SU-DHL-6 (cell line): ENCODE data around the gene FAM89A.
"Not testable (repeated sequence)": the region's sequence is repeated elsewhere in the genome, so short reads cannot be mapped to it uniquely, and the experiment has no call there.

Experiments used
- H2AFZ ChIP-seq: fragments of 200-600 bp; sonication (generic); 2 replicates; pipeline ENCODE4 v1.6.1; 2014; ENCODE audit warnings: low read depth, mild to moderate bottlenecking, moderate library complexity, mixed read lengths, antibody characterized with exemption, low read length; ENCODE audit not compliant: severe bottlenecking
- H3F3A ChIP-seq: fragments of 200-600 bp; shearing (Covaris generic); 2 replicates; pipeline ENCODE4 v1.6.0; 2016; ENCODE audit warnings: antibody characterized with exemption, mild to moderate bottlenecking; ENCODE audit not compliant: insufficient read depth
- H3K27ac ChIP-seq: fragments of 200-600 bp; sonication (generic); 2 replicates; pipeline ENCODE4 v1.5.1; 2016; ENCODE audit warnings: low read depth, mild to moderate bottlenecking, low read length, moderate library complexity, mixed read lengths
- H3K27me3 ChIP-seq: fragments of 200-600 bp; sonication (generic), shearing (Covaris generic); 2 replicates; pipeline ENCODE4 v1.6.0; 2014; ENCODE audit warnings: mild to moderate bottlenecking, low read length
- H3K36me3 ChIP-seq: fragments of 200-600 bp; sonication (generic); 2 replicates; pipeline ENCODE4 v1.6.1; 2014; ENCODE audit warnings: mild to moderate bottlenecking, low read length, mixed read lengths
- H3K4me2 ChIP-seq: fragments of 300-600, 200-600 bp; shearing (Covaris generic), sonication (generic); 2 replicates; pipeline ENCODE4 v1.6.0; 2014; ENCODE audit warnings: low read length, low read depth, mild to moderate bottlenecking; ENCODE audit not compliant: poor library complexity, severe bottlenecking
- H3K4me3 ChIP-seq: fragments of 200-600 bp; sonication (generic); 2 replicates; pipeline ENCODE4 v1.5.1; 2014; ENCODE audit warnings: antibody characterized with exemption, low read length, mild to moderate bottlenecking, mixed read lengths; ENCODE audit not compliant: insufficient read depth, poor library complexity, severe bottlenecking
- H3K79me2 ChIP-seq: fragments of 200-600 bp; sonication (generic); 2 replicates; pipeline ENCODE4 v1.6.1; 2014; ENCODE audit warnings: mild to moderate bottlenecking, low read length, moderate library complexity; ENCODE audit not compliant: insufficient read depth
- H3K9ac ChIP-seq: fragments of 200-600 bp; sonication (generic); 2 replicates; pipeline ENCODE4 v1.7.0; 2014; ENCODE audit warnings: mild to moderate bottlenecking, low read length
- H3K9me2 ChIP-seq: fragments of 200-600 bp; sonication (generic); replicated peaks from 2 replicates; pipeline ENCODE4 v1.6.1; 2014; ENCODE audit warnings: low read length; ENCODE audit not compliant: insufficient read depth
- H3K9me3 ChIP-seq: fragments of 200-600 bp; sonication (generic); 2 replicates; pipeline ENCODE4 v1.6.1; 2014; ENCODE audit warnings: low read length, mixed read lengths; ENCODE audit not compliant: insufficient read depth
- H4K20me1 ChIP-seq: fragments of 200-600 bp; sonication (generic); 2 replicates; pipeline ENCODE4 v1.6.1; 2014; ENCODE audit warnings: low read depth, mild to moderate bottlenecking, antibody characterized with exemption, low read length, moderate library complexity, mixed read lengths
- CTCF ChIP-seq: fragments of 200-600 bp; sonication (generic); IDR thresholded peaks from one replicate; pipeline ENCODE4 v1.5.1; 2017; ENCODE audit warnings: antibody characterized with exemption, mild to moderate bottlenecking, low read length, moderate library complexity; ENCODE audit not compliant: insufficient read depth, poor library complexity, severe bottlenecking
- EZH2phosphoT487 ChIP-seq: fragments of 200-600 bp; sonication (generic), shearing (Covaris generic); conservative IDR thresholded peaks from 2 replicates; pipeline ENCODE4 v1.6.1; 2018; ENCODE audit warnings: mild to moderate bottlenecking, antibody characterized with exemption, low read length, moderate library complexity, mixed read lengths

Gene FAM89A

GRCh38 chr1:230987448-230987847, 52.6 kb downstream of the FAM89A start:
- H3K36me3 ChIP-seq = peaks cover 21% of the 10 kb centered on the region
- H3K79me2 ChIP-seq = peaks cover 38% of the 10 kb centered on the region
- H3K9ac ChIP-seq = no peak overlapping the region
- no peak overlapping the region for H3K27ac ChIP-seq
- H3K4me3 ChIP-seq = no peak overlapping the region
- H3K9me3 ChIP-seq = no peaks in the 10 kb centered on the region
- H3K4me2 ChIP-seq = no peak overlapping the region
- H3K9me2 ChIP-seq = no peaks in the 10 kb centered on the region
- H2AFZ ChIP-seq = no peak overlapping the region
- H3K27me3 ChIP-seq = no peaks in the 10 kb centered on the region
- TF ChIP-seq EZH2phosphoT487 = no peak
- no peak for TF ChIP-seq CTCF
- H3F3A ChIP-seq = no peaks in the 10 kb centered on the region; the same call in 1 of the 2 replicates
- no peaks in the 10 kb centered on the region for H4K20me1 ChIP-seq

- Histone ChIP-seq H3F3A (no peaks in the 10 kb centered on the region; the same call in 1 of the 2 replicates), H4K20me1 (no peaks in the 10 kb centered on the region), H2AFZ (no peak overlapping the region), H3K36me3 (peaks cover 19% of the 10 kb centered on the region), H3K27ac (no peak overlapping the region), H3K9me2 (no peaks in the 10 kb centered on the region), H3K4me2 (no peak overlapping the region), H3K9ac (no peak overlapping the region), H3K27me3 (no peaks in the 10 kb centered on the region), H3K4me3 (no peak overlapping the region), H3K79me2 (peaks cover 43% of the 10 kb centered on the region), H3K9me3 (no peaks in the 10 kb centered on the region)
- TF ChIP-seq EZH2phosphoT487 (no peak), CTCF (no peak)
These were observed 53.1 kb downstream of the FAM89A start for GRCh38 chr1:230986976-230987375.

GRCh38 chr1:230985711-230986110, 54.3 kb downstream of the FAM89A start:
- H3K9me2 ChIP-seq = no peaks in the 10 kb centered on the region
- no peaks in the 10 kb centered on the region for H4K20me1 ChIP-seq
- H3K4me2 ChIP-seq = no peak overlapping the region
- H3K27ac ChIP-seq = no peak overlapping the region
- no peaks in the 10 kb centered on the region for H3K27me3 ChIP-seq
- H2AFZ ChIP-seq = no peak overlapping the region
- no peaks in the 10 kb centered on the region; the same call in 1 of the 2 replicates for H3F3A ChIP-seq
- TF ChIP-seq CTCF = no peak
- peaks cover 47% of the 10 kb centered on the region for H3K79me2 ChIP-seq
- H3K36me3 ChIP-seq = peaks cover 16% of the 10 kb centered on the region
- no peaks in the 10 kb centered on the region for H3K9me3 ChIP-seq
- no peak overlapping the region for H3K4me3 ChIP-seq
- H3K9ac ChIP-seq = no peak overlapping the region

- peaks cover 55% of the 10 kb centered on the region for H3K79me2 ChIP-seq
- H3K27me3 ChIP-seq, H4K20me1 ChIP-seq, H3K9me2 ChIP-seq, H2AFZ ChIP-seq, H3K27ac ChIP-seq, H3K9ac ChIP-seq, H3F3A ChIP-seq, H3K9me3 ChIP-seq, H3K4me3 ChIP-seq, H3K4me2 ChIP-seq: not testable (repeated sequence)
- H3K36me3 ChIP-seq = peaks cover 15% of the 10 kb centered on the region
These were observed 55.2 kb downstream of the FAM89A start for GRCh38 chr1:230984622-230985515.
